Measurements from ENCODE around the gene IL26.

The IL26 gene

GRCh38 chr12:68245180-68246021, 19.8 kb upstream of the IL26 start:
- no peaks in the 10 kb centered on the region for H4K20me1 ChIP-seq
- H3K27ac ChIP-seq = no peak overlapping the region
- no peak overlapping the region for H3K4me3 ChIP-seq
- TF ChIP-seq Cebpa-rat (IDR thresholded peaks at IDR 0.05) = no peak
- peaks cover 0 to 5% (median 0%) of the 10 kb centered on the region in 11 experiments; a peak in 3 of 22 replicates for H3K9me3 ChIP-seq (replicated peaks in 1 of 11)
- no peaks in the 10 kb centered on the region for H3K36me3 ChIP-seq
- no peak overlapping the region for H3K4me2 ChIP-seq
- no peak overlapping the region for H3K9ac ChIP-seq
- peaks cover 4 to 17% (median 11%) of the 10 kb centered on the region in 10 experiments; a peak in 19 of 20 replicates for H3K4me1 ChIP-seq
- H3K27me3 ChIP-seq = no peaks in the 10 kb centered on the region

- Histone ChIP-seq H3K9ac (no peak overlapping the region), H3K4me2 (no peak overlapping the region), H3K4me3 (no peak overlapping the region), H4K20me1 (no peaks in the 10 kb centered on the region), H3K27ac (no peak overlapping the region), H3K36me3 (no peaks in the 10 kb centered on the region), H3K4me1 (peaks cover 7 to 25% (median 16%) of the 10 kb centered on the region in 10 experiments), H3K27me3 (no peaks in the 10 kb centered on the region), H3K9me3 (replicated peaks in 1 of 11) (peaks cover 0 to 5% (median 0%) of the 10 kb centered on the region in 11 experiments; a peak in 3 of 22 replicates)
- TF ChIP-seq Cebpa-rat (IDR thresholded peaks at IDR 0.05) = no peak
Observed at GRCh38 chr12:68242777-68243176, 17.2 kb upstream of the IL26 start.

- no peak overlapping the region for H3K4me3 ChIP-seq
- no peaks in the 10 kb centered on the region for H3K36me3 ChIP-seq
- no peak for TF ChIP-seq Cebpa-rat (IDR thresholded peaks at IDR 0.05)
- H3K4me2 ChIP-seq = peak overlapping the region; percentile 2 to 57 (median 26); a peak in 19 of 22 replicates
- peaks cover 24 to 43% (median 34%) of the 10 kb centered on the region in 10 experiments for H3K4me1 ChIP-seq
- no peak overlapping the region for H3K9ac ChIP-seq
- no peaks in the 10 kb centered on the region for H4K20me1 ChIP-seq
- no peaks in the 10 kb centered on the region for H3K27me3 ChIP-seq
- H3K27ac ChIP-seq = 0 out of 22 replicates have a peak overlapping the region, but pooled peaks of 1 of the 11 experiments have one; percentile 12
- H3K9me3 ChIP-seq (replicated peaks in 1 of 11) = 0 out of 22 replicates have a peak, but pooled peaks cover 0 to 3% (median 0%) of the 10 kb centered on the region in 11 experiments
Observed at GRCh38 chr12:68240975-68241374, 15.4 kb upstream of the IL26 start.

GRCh38 chr12:68240079-68240478, 14.5 kb upstream of the IL26 start:
- no peaks in the 10 kb centered on the region for H3K36me3 ChIP-seq
- peak overlapping the region in 6 of 11 experiments; percentile 2 to 57 (median 40); a peak in 6 of 22 replicates for H3K4me2 ChIP-seq
- H3K4me1 ChIP-seq = peaks cover 24 to 45% (median 34%) of the 10 kb centered on the region in 10 experiments
- H3K4me3 ChIP-seq = no peak overlapping the region
- no peaks in the 10 kb centered on the region for H4K20me1 ChIP-seq
- no peak overlapping the region; a peak in 1 of 22 replicates for H3K27ac ChIP-seq
- H3K9me3 ChIP-seq (replicated peaks in 1 of 11) = 0 out of 22 replicates have a peak, but pooled peaks cover 0 to 3% (median 0%) of the 10 kb centered on the region in 11 experiments
- H3K27me3 ChIP-seq = no peaks in the 10 kb centered on the region
- no peak overlapping the region for H3K9ac ChIP-seq
- TF ChIP-seq Cebpa-rat (IDR thresholded peaks at IDR 0.05) = no peak

GRCh38 chr12:68239309-68239982, 13.8 kb upstream of the IL26 start:
- Histone ChIP-seq H3K4me2 (no peak overlapping the region), H3K4me3 (no peak overlapping the region), H4K20me1 (no peaks in the 10 kb centered on the region), H3K27ac (no peak overlapping the region), H3K4me1 (peaks cover 24 to 45% (median 34%) of the 10 kb centered on the region in 10 experiments), H3K27me3 (no peaks in the 10 kb centered on the region), H3K36me3 (no peaks in the 10 kb centered on the region), H3K9ac (no peak overlapping the region), H3K9me3 (replicated peaks in 1 of 11) (0 out of 22 replicates have a peak, but pooled peaks cover 0 to 3% (median 0%) of the 10 kb centered on the region in 11 experiments)
- TF ChIP-seq Cebpa-rat (IDR thresholded peaks at IDR 0.05) = no peak

GRCh38 chr12:68237619-68238018, 12.0 kb upstream of the IL26 start:
- Histone ChIP-seq H3K4me2 (peak overlapping the region; percentile 71 to 93 (median 83); a peak in 20 of 22 replicates), H3K4me3 (no peak overlapping the region), H3K4me1 (peaks cover 24 to 45% (median 34%) of the 10 kb centered on the region in 10 experiments), H3K9me3 (replicated peaks in 1 of 11) (0 out of 22 replicates have a peak, but pooled peaks cover 0 to 3% (median 0%) of the 10 kb centered on the region in 11 experiments), H3K9ac (peak overlapping the region in 2 of 11 experiments; percentile 29 to 64; a peak in 1 of 22 replicates), H3K36me3 (no peaks in the 10 kb centered on the region), H3K27me3 (no peaks in the 10 kb centered on the region), H4K20me1 (no peaks in the 10 kb centered on the region), H3K27ac (peak overlapping the region in 1 of 11 experiments; percentile 29; a peak in 1 of 22 replicates)
- no peak for TF ChIP-seq Cebpa-rat (IDR thresholded peaks at IDR 0.05)

GRCh38 chr12:68237078-68237477, 11.5 kb upstream of the IL26 start:
- no peak for TF ChIP-seq Cebpa-rat (IDR thresholded peaks at IDR 0.05)
- no peaks in the 10 kb centered on the region for H4K20me1 ChIP-seq
- no peaks in the 10 kb centered on the region for H3K36me3 ChIP-seq
- H3K9me3 ChIP-seq (replicated peaks in 1 of 11) = 0 out of 22 replicates have a peak, but pooled peaks cover 0 to 3% (median 0%) of the 10 kb centered on the region in 11 experiments
- H3K9ac ChIP-seq = peak overlapping the region in 7 of 11 experiments; percentile 38 to 64 (median 46); a peak in 14 of 22 replicates
- peak overlapping the region in 10 of 11 experiments; percentile 25 to 58 (median 36); a peak in 15 of 22 replicates for H3K27ac ChIP-seq
- H3K4me2 ChIP-seq = peak overlapping the region; percentile 71 to 93 (median 83)
- peaks cover 24 to 45% (median 34%) of the 10 kb centered on the region in 10 experiments for H3K4me1 ChIP-seq
- peak overlapping the region; percentile 19 to 62 (median 50); a peak in 18 of 20 replicates for H3K4me3 ChIP-seq
- H3K27me3 ChIP-seq = no peaks in the 10 kb centered on the region

GRCh38 chr12:68236421-68237059, 10.9 kb upstream of the IL26 start:
- H3K9me3 ChIP-seq (replicated peaks in 1 of 11) = 0 out of 22 replicates have a peak, but pooled peaks cover 0 to 3% (median 0%) of the 10 kb centered on the region in 11 experiments

More at GRCh38 chr12:68236421-68237059, 10.9 kb upstream of the IL26 start:
- Histone ChIP-seq H3K27me3 (no peaks in the 10 kb centered on the region), H3K4me2 (peak overlapping the region; percentile 71 to 93 (median 83)), H3K27ac (peak overlapping the region in 10 of 11 experiments; percentile 25 to 58 (median 36); a peak in 15 of 22 replicates), H3K9ac (peak overlapping the region in 10 of 11 experiments; percentile 2 to 64 (median 42); a peak in 16 of 22 replicates), H3K4me3 (peak overlapping the region; percentile 19 to 62 (median 50); a peak in 19 of 20 replicates), H3K36me3 (no peaks in the 10 kb centered on the region), H3K4me1 (peaks cover 24 to 40% (median 34%) of the 10 kb centered on the region in 10 experiments), H4K20me1 (no peaks in the 10 kb centered on the region)
- TF ChIP-seq Cebpa-rat (IDR thresholded peaks at IDR 0.05) = no peak
